ENCODE data around the gene GTPBP2. TPM values are rescaled to one million over a fixed set of nuclear protein-coding genes. Genes with fewer than 3 reads are reported as not detected.
"Not testable (repeated sequence)": the region's sequence is repeated elsewhere in the genome, so short reads cannot be mapped to it uniquely, and the experiment has no call there.

GTPBP2 gene
- total RNA-seq, 2 experiments from 2014 or later, result 94.3 to 99.4 TPM

- Mint-ChIP-seq H3K4me3 (no peak overlapping the region), H3K27ac (peak overlapping the region; percentile 86), H3K4me1 (ENCODE audit: low read depth) (peaks cover 44% of the 10 kb centered on the region), H3K27me3 (ENCODE audit: low read depth) (no peaks in the 10 kb centered on the region), H3K36me3 (ENCODE audit: low read depth) (peaks cover 31% of the 10 kb centered on the region), H3K9me3 (ENCODE audit: insufficient read depth) (no peaks in the 10 kb centered on the region)
- DNase-seq, result peak; percentile 69
- CTCF ChIA-PET, result interaction anchor here (0.7 to 6.8 kb wide), 12 partner anchors 8 to 409 kb away, joined by 3 to 71 read pairs (median 4); partner anchors contain the start of genes MAD2L1BP and MRPS18A
- POLR2A ChIA-PET, result interaction anchor here (0.6 to 1.5 kb wide), 3 partner anchors 41 to 577 kb away, joined by 3 to 6 read pairs (median 5); partner anchors contain the start of genes GTPBP2 and HSP90AB1
- ATAC-seq, result peak; percentile 38
Observed at GRCh38 chr6:43669922-43670622, 41.0 kb upstream of the GTPBP2 start.

- Mint-ChIP-seq H3K36me3 (ENCODE audit: low read depth) (peaks cover 25% of the 10 kb centered on the region), H3K4me3 (no peak overlapping the region), H3K27ac (peak overlapping the region; percentile 86), H3K27me3 (ENCODE audit: low read depth) (no peaks in the 10 kb centered on the region), H3K4me1 (ENCODE audit: low read depth) (peaks cover 44% of the 10 kb centered on the region), H3K9me3 (ENCODE audit: insufficient read depth) (no peaks in the 10 kb centered on the region)
- DNase-seq, result no peak
- ChIA-PET POLR2A (interaction anchor here (0.5 to 1.5 kb wide), 3 partner anchors 40 to 607 kb away, joined by 3 to 6 read pairs (median 3); partner anchors contain the start of gene GTPBP2), CTCF (interaction anchor here (1.5 to 6.8 kb wide), 12 partner anchors 12 to 410 kb away, joined by 4 to 71 read pairs (median 9); partner anchors contain the start of genes MAD2L1BP and MRPS18A)
- ATAC-seq, result no peak
Observed at GRCh38 chr6:43669050-43669921, 40.2 kb upstream of the GTPBP2 start.

GRCh38 chr6:43668151-43669028 lies 39.3 kb upstream of the GTPBP2 start:
- DNase-seq, result peak; percentile 60
- Mint-ChIP-seq H3K36me3 (ENCODE audit: low read depth) (peaks cover 23% of the 10 kb centered on the region), H3K9me3 (ENCODE audit: insufficient read depth) (no peaks in the 10 kb centered on the region), H3K27ac (peak overlapping the region; percentile 86), H3K27me3 (ENCODE audit: low read depth) (no peaks in the 10 kb centered on the region), H3K4me3 (no peak overlapping the region), H3K4me1 (ENCODE audit: low read depth) (peaks cover 44% of the 10 kb centered on the region)
- peak; percentile 48 for ATAC-seq
- CTCF ChIA-PET, result interaction anchor here (0.7 to 6.8 kb wide), 26 partner anchors 9 to 411 kb away, joined by 3 to 71 read pairs (median 6); partner anchors contain the start of genes MAD2L1BP, MRPS18A, RSPH9 and VEGFA
- POLR2A ChIA-PET, result interaction anchor here (0.5 to 1.6 kb wide), 3 partner anchors 19 to 608 kb away, joined by 3 to 5 read pairs (median 4); partner anchors contain the start of gene MRPS18A

- H3K9me3 Mint-ChIP-seq (ENCODE audit: insufficient read depth), result no peaks in the 10 kb centered on the region
- ChIA-PET CTCF (interaction anchor here (0.6 to 6.8 kb wide), 31 partner anchors 10 to 412 kb away, joined by 3 to 71 read pairs (median 6); partner anchors contain the start of genes MAD2L1BP, MRPS18A, RSPH9 and VEGFA), POLR2A (interaction anchor here (0.7 to 1.6 kb wide), 4 partner anchors 8 to 107 kb away, joined by 3 to 5 read pairs (median 4); partner anchors contain the start of gene MRPS18A)
- H3K4me1 Mint-ChIP-seq (ENCODE audit: low read depth), result peaks cover 49% of the 10 kb centered on the region
- H3K27me3 Mint-ChIP-seq (ENCODE audit: low read depth), result no peaks in the 10 kb centered on the region
- H3K4me3 Mint-ChIP-seq, result peak overlapping the region; percentile 28
- DNase-seq (peak; percentile 87), ATAC-seq (peak; percentile 76)
- H3K27ac Mint-ChIP-seq, result peak overlapping the region; percentile 86
- peaks cover 18% of the 10 kb centered on the region for H3K36me3 Mint-ChIP-seq (ENCODE audit: low read depth)
Observed at GRCh38 chr6:43667245-43668150, 38.4 kb upstream of the GTPBP2 start.

- Mint-ChIP-seq H3K4me1 (ENCODE audit: low read depth) (peaks cover 59% of the 10 kb centered on the region), H3K27me3 (ENCODE audit: low read depth) (no peaks in the 10 kb centered on the region), H3K4me3 (no peak overlapping the region), H3K9me3 (ENCODE audit: insufficient read depth) (no peaks in the 10 kb centered on the region), H3K36me3 (ENCODE audit: low read depth) (peaks cover 15% of the 10 kb centered on the region), H3K27ac (no peak overlapping the region)
- ChIA-PET CTCF (interaction anchor here (0.7 to 6.8 kb wide), 14 partner anchors 9 to 413 kb away, joined by 3 to 71 read pairs (median 14); partner anchors contain the start of genes GTPBP2, MAD2L1BP, MRPS18A and RSPH9), POLR2A (interaction anchor here (0.7 to 1.9 kb wide), 4 partner anchors 8 to 37 kb away, joined by 3 to 6 read pairs (median 4); partner anchors contain the start of gene GTPBP2)
- no peak for DNase-seq
- ATAC-seq, result no peak
Observed at GRCh38 chr6:43666196-43666920, 37.3 kb upstream of the GTPBP2 start.

GRCh38 chr6:43665376-43665775 lies 36.3 kb upstream of the GTPBP2 start:
- POLR2A ChIA-PET, result interaction anchor here (0.7 to 1.9 kb wide), 3 partner anchors 9 to 36 kb away, joined by 4 to 6 read pairs (median 4); partner anchors contain the start of gene GTPBP2
- peaks cover 11% of the 10 kb centered on the region for H3K36me3 Mint-ChIP-seq (ENCODE audit: low read depth)
- no peaks in the 10 kb centered on the region for H3K27me3 Mint-ChIP-seq (ENCODE audit: low read depth)
- CTCF ChIA-PET, result interaction anchor here (2.4 to 6.8 kb wide), 5 partner anchors 8 to 414 kb away, joined by 26 to 71 read pairs (median 43); partner anchors contain the start of genes MRPS18A and VEGFA
- peaks cover 4% of the 10 kb centered on the region for H3K9me3 Mint-ChIP-seq (ENCODE audit: insufficient read depth)
- no peak for DNase-seq
- peaks cover 55% of the 10 kb centered on the region for H3K4me1 Mint-ChIP-seq (ENCODE audit: low read depth)
- no peak overlapping the region for H3K27ac Mint-ChIP-seq
- no peak for ATAC-seq
- H3K4me3 Mint-ChIP-seq, result no peak overlapping the region

- POLR2A ChIA-PET, result interaction anchor here (1.1 kb wide), 1 partner anchor 26 kb away, joined by 3 read pairs; no protein-coding TSS in a partner anchor
- not testable (repeated sequence) for H3K27ac Mint-ChIP-seq; H3K27me3 Mint-ChIP-seq (ENCODE audit: low read depth); H3K9me3 Mint-ChIP-seq (ENCODE audit: insufficient read depth); ATAC-seq; H3K4me3 Mint-ChIP-seq; H3K36me3 Mint-ChIP-seq (ENCODE audit: low read depth); DNase-seq
- CTCF ChIA-PET, result interaction anchor here (1.4 kb wide), 1 partner anchor 416 kb away, joined by 7 read pairs; no protein-coding TSS in a partner anchor
- H3K4me1 Mint-ChIP-seq (ENCODE audit: low read depth), result peaks cover 34% of the 10 kb centered on the region
Observed at GRCh38 chr6:43662948-43663347, 33.9 kb upstream of the GTPBP2 start.

GRCh38 chr6:43658161-43658560 lies 29.1 kb upstream of the GTPBP2 start:
- POLR2A ChIA-PET, result no interaction called here
- CTCF ChIA-PET, result interaction anchor here (3.0 kb wide), 1 partner anchor 9 kb away, joined by 26 read pairs; no protein-coding TSS in a partner anchor
- no peak overlapping the region for H3K27ac Mint-ChIP-seq
- peaks cover 7% of the 10 kb centered on the region for H3K36me3 Mint-ChIP-seq (ENCODE audit: low read depth)
- peaks cover 4% of the 10 kb centered on the region for H3K9me3 Mint-ChIP-seq (ENCODE audit: insufficient read depth)
- no peak for DNase-seq
- H3K27me3 Mint-ChIP-seq (ENCODE audit: low read depth), result peaks cover 2% of the 10 kb centered on the region
- H3K4me1 Mint-ChIP-seq (ENCODE audit: low read depth), result peaks cover 23% of the 10 kb centered on the region
- no peak for ATAC-seq
- no peak overlapping the region for H3K4me3 Mint-ChIP-seq

GRCh38 chr6:43657221-43657802 lies 28.2 kb upstream of the GTPBP2 start:
- Mint-ChIP-seq H3K9me3 (ENCODE audit: insufficient read depth) (peaks cover 4% of the 10 kb centered on the region), H3K27me3 (ENCODE audit: low read depth) (peaks cover 2% of the 10 kb centered on the region)
- POLR2A ChIA-PET, result no interaction called here

More at GRCh38 chr6:43657221-43657802, 28.2 kb upstream of the GTPBP2 start:
- no peak overlapping the region for H3K27ac Mint-ChIP-seq
- peaks cover 16% of the 10 kb centered on the region for H3K4me1 Mint-ChIP-seq (ENCODE audit: low read depth)
- no peak overlapping the region for H3K4me3 Mint-ChIP-seq
- ATAC-seq (no peak), DNase-seq (no peak)
- CTCF ChIA-PET, result interaction anchor here (3.0 kb wide), 1 partner anchor 9 kb away, joined by 26 read pairs; no protein-coding TSS in a partner anchor
- H3K36me3 Mint-ChIP-seq (ENCODE audit: low read depth), result peaks cover 7% of the 10 kb centered on the region
